ENCODE measurements around the gene MCM3.

Gene MCM3

DNA sequence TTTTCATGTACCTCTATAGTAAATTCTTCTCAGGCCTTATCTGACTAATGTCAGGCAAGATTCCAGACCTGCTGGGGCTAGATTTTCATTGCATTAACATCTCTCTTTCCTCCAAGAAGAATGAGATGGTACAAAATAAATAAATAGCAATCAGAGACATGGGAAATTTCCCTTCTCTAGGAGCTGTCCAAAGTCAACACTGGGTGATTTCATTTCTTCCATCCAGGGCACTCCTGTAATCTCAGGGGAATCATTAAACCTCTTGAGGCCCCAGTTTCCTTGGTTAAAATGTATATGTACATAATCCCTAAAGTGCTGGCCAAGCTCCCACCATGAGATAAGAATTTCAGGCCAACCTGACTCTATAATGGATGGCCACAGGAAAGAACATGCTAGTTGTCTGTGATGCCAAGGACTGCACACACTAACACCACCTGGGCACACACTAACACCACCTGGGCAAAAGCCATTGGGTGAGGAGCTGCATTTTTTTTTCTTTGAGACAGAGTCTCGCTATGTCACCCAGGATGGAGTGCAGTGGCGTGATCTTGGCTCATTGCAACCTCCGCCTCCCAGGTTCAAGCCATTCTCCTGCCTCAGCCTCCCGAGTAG, 41.2 kb downstream of the MCM3 start:
- no peak overlapping the region for H3K4me3 ChIP-seq (ENCODE audit: control insufficient read depth, low read depth, low read length)
- TF ChIP-seq, protein P1, sequence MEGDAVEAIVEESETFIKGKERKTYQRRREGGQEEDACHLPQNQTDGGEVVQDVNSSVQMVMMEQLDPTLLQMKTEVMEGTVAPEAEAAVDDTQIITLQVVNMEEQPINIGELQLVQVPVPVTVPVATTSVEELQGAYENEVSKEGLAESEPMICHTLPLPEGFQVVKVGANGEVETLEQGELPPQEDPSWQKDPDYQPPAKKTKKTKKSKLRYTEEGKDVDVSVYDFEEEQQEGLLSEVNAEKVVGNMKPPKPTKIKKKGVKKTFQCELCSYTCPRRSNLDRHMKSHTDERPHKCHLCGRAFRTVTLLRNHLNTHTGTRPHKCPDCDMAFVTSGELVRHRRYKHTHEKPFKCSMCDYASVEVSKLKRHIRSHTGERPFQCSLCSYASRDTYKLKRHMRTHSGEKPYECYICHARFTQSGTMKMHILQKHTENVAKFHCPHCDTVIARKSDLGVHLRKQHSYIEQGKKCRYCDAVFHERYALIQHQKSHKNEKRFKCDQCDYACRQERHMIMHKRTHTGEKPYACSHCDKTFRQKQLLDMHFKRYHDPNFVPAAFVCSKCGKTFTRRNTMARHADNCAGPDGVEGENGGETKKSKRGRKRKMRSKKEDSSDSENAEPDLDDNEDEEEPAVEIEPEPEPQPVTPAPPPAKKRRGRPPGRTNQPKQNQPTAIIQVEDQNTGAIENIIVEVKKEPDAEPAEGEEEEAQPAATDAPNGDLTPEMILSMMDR (IDR thresholded peaks at IDR 0.05; ENCODE audit: control insufficient read depth, insufficient read depth, low read depth, low read length, missing control alignments): no peak
- no peak for DNase-seq (ENCODE audit: low read depth)

DNA sequence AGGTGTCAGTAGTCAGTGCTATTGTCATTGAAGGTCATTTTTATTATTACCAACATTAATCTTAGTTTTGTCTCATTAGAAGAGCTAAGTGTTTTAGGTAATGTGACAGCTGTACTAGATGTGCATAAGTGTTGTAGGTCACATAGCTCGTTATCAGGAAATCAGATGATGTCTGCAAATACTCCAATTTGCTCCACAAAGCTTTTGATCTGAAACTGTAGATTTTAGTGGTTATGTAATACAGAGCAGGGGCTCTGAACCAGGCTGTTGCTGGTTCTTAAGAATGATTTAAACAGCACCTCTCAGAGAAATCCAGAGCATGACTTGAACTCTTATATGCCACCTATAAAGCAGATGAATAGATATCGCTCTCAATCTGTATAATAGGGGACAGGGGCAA, 42.7 kb downstream of the MCM3 start:
- TF ChIP-seq, protein P1 (IDR thresholded peaks at IDR 0.05; ENCODE audit: control insufficient read depth, insufficient read depth, low read depth, low read length, missing control alignments): no peak
- DNase-seq (ENCODE audit: low read depth): no peak
- H3K4me3 ChIP-seq (ENCODE audit: control insufficient read depth, low read depth, low read length): no peak overlapping the region

DNA sequence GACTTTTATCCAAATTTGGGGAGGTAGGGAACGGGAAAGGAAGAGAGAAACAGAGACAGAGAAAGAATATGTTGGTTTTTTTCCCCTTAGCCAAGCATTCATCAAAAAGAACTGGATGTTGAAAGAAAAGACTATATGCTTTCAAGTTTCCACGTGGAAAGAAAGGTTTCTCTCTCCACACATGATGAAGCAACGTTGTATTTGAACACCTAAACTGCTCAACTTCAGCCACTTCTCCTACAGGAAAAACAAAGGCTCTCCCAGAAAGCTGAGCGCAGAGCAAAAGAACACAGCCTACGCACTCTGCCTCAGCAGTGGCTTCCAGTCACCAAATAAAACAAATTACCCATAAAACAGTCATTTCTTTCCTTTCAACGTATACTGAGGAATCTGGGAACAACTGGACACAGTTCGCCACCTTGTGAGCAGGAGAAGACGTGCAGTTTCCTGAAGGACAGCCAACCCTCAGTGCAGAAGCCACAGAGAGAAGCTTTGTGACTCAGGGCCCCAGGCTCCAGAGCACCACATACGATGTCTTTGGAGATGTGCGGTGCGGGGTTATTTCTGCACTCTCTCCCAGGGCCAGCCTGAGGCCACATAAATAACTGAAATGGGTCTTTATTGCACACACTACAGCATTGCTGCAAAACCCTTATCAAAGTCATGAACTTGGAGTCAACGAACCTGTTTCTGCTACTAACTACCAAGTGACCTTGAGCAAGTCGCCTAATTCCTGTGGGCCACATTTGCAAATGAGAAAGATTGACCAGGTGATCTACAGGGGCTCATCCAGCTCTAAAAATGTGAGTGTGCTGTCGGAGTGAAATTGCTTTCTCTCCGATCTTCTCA, 50.3 kb downstream of the MCM3 start:
- no peak overlapping the region for H3K4me3 ChIP-seq (ENCODE audit: control insufficient read depth, low read depth, low read length)
- TF ChIP-seq, protein P1 (IDR thresholded peaks at IDR 0.05; ENCODE audit: control insufficient read depth, insufficient read depth, low read depth, low read length, missing control alignments): peak; percentile 71
- peak; percentile 50 for DNase-seq (ENCODE audit: low read depth)

DNA sequence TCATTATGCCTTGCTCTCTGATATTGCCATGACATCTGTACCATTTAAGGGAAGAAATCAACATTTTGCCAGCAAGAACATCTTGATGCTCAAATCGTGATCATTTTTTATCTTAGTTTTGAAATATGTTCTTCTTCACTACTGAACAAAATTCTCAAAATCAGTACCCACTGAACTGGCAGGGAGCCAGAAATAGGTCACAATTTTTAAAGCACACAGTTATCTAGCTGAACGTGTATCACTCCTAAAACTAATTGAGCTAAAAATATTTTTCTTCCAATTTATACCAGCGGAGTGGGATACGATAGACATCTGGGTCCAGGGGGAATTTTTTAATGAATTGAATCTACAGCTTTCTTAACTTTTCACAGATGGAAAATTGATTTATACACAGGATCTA, 51.5 kb downstream of the MCM3 start:
- TF ChIP-seq, protein P1 (IDR thresholded peaks at IDR 0.05; ENCODE audit: control insufficient read depth, insufficient read depth, low read depth, low read length, missing control alignments): no peak
- H3K4me3 ChIP-seq (ENCODE audit: control insufficient read depth, low read depth, low read length): no peak overlapping the region
- DNase-seq (ENCODE audit: low read depth): no peak

DNA sequence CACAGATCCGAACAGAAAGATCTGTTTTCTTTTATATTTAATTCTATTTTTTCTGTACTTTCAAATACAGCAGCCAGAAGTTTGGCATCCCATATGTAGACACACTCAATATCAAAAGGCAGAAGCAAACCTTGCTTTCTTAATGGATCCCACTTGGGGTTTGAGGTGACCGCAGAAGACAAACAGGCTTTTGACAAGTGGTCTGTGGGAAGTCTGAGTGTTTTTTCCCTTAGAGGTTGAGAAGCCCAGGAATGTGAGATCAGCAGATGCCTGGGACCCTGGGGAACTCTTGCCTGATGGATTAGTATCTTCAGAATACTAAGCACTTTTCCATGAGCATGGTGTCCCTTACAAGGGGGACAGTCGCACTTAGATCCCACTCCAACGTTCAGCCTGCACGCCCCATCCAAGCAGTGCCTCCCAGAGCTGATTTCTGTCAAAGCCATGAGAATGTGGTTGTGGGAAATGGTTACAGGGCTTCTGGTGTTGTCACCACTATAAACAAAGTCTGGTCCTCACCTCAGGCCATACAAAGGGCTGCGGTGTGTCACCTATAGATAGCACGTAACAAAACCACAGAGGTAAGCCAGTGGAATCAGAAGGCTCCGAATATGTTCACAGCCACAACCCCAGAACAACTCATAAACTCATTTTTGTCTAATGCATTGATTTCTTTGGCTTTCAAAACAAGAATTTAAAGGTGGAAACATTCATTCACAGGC, 53.0 kb downstream of the MCM3 start:
- TF ChIP-seq, protein P1 (IDR thresholded peaks at IDR 0.05; ENCODE audit: control insufficient read depth, insufficient read depth, low read depth, low read length, missing control alignments): no peak
- DNase-seq (ENCODE audit: low read depth): no peak
- no peak overlapping the region for H3K4me3 ChIP-seq (ENCODE audit: control insufficient read depth, low read depth, low read length)

DNA sequence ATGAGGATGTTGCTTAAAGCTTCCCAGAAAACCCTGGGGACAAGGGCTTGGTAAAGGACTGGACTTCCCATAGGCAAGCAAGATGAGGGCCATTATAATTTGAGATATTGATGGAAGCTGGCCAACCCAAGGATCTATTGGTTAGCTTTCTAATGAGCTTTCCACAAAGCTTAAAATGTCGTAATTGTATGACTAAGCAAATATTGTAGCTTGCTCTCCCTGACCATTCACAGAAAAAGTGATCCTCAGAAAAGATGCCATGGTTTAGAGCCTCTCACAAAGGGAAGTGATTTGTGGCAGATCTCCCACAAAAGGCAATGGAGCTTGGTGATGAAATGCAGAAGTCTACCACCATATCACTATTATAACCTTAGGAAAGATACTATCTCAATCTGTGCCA, 53.9 kb downstream of the MCM3 start:
- DNase-seq (ENCODE audit: low read depth): no peak
- no peak overlapping the region for H3K4me3 ChIP-seq (ENCODE audit: control insufficient read depth, low read depth, low read length)

More for the DNA sequence above, 53.9 kb downstream of the MCM3 start:
- TF ChIP-seq, protein P1 (IDR thresholded peaks at IDR 0.05; ENCODE audit: control insufficient read depth, insufficient read depth, low read depth, low read length, missing control alignments): no peak

Measured in AG09309 (cell line).